Activated CD8-positive, alpha-beta memory T cell treated with anti-CD3 and anti-CD28 coated beads for 36 hours (primary cell): ENCODE measurements around the gene KRTAP3-3. TPM values are rescaled to one million over a fixed set of nuclear protein-coding genes. Genes with fewer than 3 reads are reported as not detected.

ENCODE experiments used
- total RNA-seq, 2 experiments: library from RNA; stranded (reverse); gene quantifications; one replicate each; pipeline ENCODE4 v1.2.3, GENCODE V29; 2021

The KRTAP3-3 gene
- total RNA-seq, 2 experiments from 2014 or later = not detected

Other genes starting within 250 kb of the KRTAP3-3 start
- gene KRT25, start 238.8 kb downstream of the KRTAP3-3 start, total RNA-seq = not detected
- not detected for gene KRT26, start 222.0 kb downstream of the KRTAP3-3 start, total RNA-seq
- not detected for gene KRT27, start 211.6 kb downstream of the KRTAP3-3 start, total RNA-seq
- gene KRT28, start 194.2 kb downstream of the KRTAP3-3 start, total RNA-seq = not detected
- gene KRT10, start 171.6 kb downstream of the KRTAP3-3 start, total RNA-seq = 10 to 100 TPM; 44.6 to 45.2 TPM
- not detected for gene KRT12, start 126.9 kb downstream of the KRTAP3-3 start, total RNA-seq
- gene KRT20, start 108.9 kb downstream of the KRTAP3-3 start, total RNA-seq = not detected
- gene KRT23, start 56.5 kb downstream of the KRTAP3-3 start, total RNA-seq = not detected
- not detected for gene KRT39, start 27.2 kb downstream of the KRTAP3-3 start, total RNA-seq
- gene KRT40, start 9.8 kb downstream of the KRTAP3-3 start, total RNA-seq = not detected
- gene KRTAP3-2, start 5.7 kb upstream of the KRTAP3-3 start, total RNA-seq = not detected
- gene KRTAP3-1, start 15.0 kb upstream of the KRTAP3-3 start, total RNA-seq = not detected
- not detected for gene KRTAP1-5, start 33.0 kb upstream of the KRTAP3-3 start, total RNA-seq
- not detected for gene KRTAP1-4, start 36.0 kb upstream of the KRTAP3-3 start, total RNA-seq
- gene KRTAP1-3, start 40.7 kb upstream of the KRTAP3-3 start, total RNA-seq = not detected
- not detected for gene KRTAP1-1, start 47.3 kb upstream of the KRTAP3-3 start, total RNA-seq
- gene KRTAP2-1, start 53.2 kb upstream of the KRTAP3-3 start, total RNA-seq = not detected
- gene KRTAP2-2, start 61.1 kb upstream of the KRTAP3-3 start, total RNA-seq = not detected
- gene KRTAP2-3, start 66.0 kb upstream of the KRTAP3-3 start, total RNA-seq = not detected
- not detected for gene KRTAP2-4, start 71.7 kb upstream of the KRTAP3-3 start, total RNA-seq
- gene KRTAP4-7, start 90.0 kb upstream of the KRTAP3-3 start, total RNA-seq = not detected
- gene KRTAP4-8, start 104.0 kb upstream of the KRTAP3-3 start, total RNA-seq = not detected
- not detected for gene KRTAP4-16, start 108.0 kb upstream of the KRTAP3-3 start, total RNA-seq
- gene KRTAP4-9, start 111.2 kb upstream of the KRTAP3-3 start, total RNA-seq = not detected
- gene KRTAP4-11, start 124.2 kb upstream of the KRTAP3-3 start, total RNA-seq = not detected
- not detected for gene KRTAP4-12, start 130.0 kb upstream of the KRTAP3-3 start, total RNA-seq
- gene KRTAP4-6, start 146.4 kb upstream of the KRTAP3-3 start, total RNA-seq = not detected
- not detected for gene KRTAP4-5, start 155.7 kb upstream of the KRTAP3-3 start, total RNA-seq
- not detected for gene KRTAP4-4, start 166.6 kb upstream of the KRTAP3-3 start, total RNA-seq
- not detected for gene KRTAP4-3, start 174.1 kb upstream of the KRTAP3-3 start, total RNA-seq
- not detected for gene KRTAP4-2, start 184.1 kb upstream of the KRTAP3-3 start, total RNA-seq
- not detected for gene KRTAP4-1, start 190.7 kb upstream of the KRTAP3-3 start, total RNA-seq
- gene KRTAP9-1, start 195.7 kb upstream of the KRTAP3-3 start, total RNA-seq = not detected
- not detected for gene KRTAP9-2, start 232.5 kb upstream of the KRTAP3-3 start, total RNA-seq
- gene KRTAP9-3, start 238.3 kb upstream of the KRTAP3-3 start, total RNA-seq = not detected
- gene KRTAP9-8, start 243.8 kb upstream of the KRTAP3-3 start, total RNA-seq = not detected